NB4 (cell line): ENCODE data around the gene CD101.

Source experiments
- DNase-seq: peaks from one replicate; pipeline ENCODE4 v3.0.0; 2010; ENCODE audit warnings: low read depth
- H3K4me3 ChIP-seq: one replicate; pipeline ENCODE4 v1.5.1; 2011; ENCODE audit warnings: mild to moderate bottlenecking, low read depth, low read length, moderate library complexity
- CTCF ChIP-seq: IDR thresholded peaks from one replicate; pipeline ENCODE4 v1.5.1; 2012; ENCODE audit warnings: low read depth, low read length
- MYC ChIP-seq: IDR thresholded peaks from 2 replicates; pipeline ENCODE4 v1.6.1; 2011; ENCODE audit warnings: low read depth, low read length
- POLR2A ChIP-seq: IDR thresholded peaks from 2 replicates; pipeline ENCODE4 v1.6.1; 2011; ENCODE audit warnings: mild to moderate bottlenecking; ENCODE audit not compliant: insufficient read length; ENCODE audit errors: extremely low read depth
- TF ChIP-seq, protein P1 (sequence below): IDR thresholded peaks from 2 replicates; pipeline ENCODE4 v1.6.1; 2011; ENCODE audit warnings: low read depth, low read length

CD101 gene

GRCh38 chr1:117069220-117069844 lies 67.8 kb downstream of the CD101 start:
- DNase-seq, result no peak
- no peak for TF ChIP-seq POLR2A
- TF ChIP-seq, protein P1, sequence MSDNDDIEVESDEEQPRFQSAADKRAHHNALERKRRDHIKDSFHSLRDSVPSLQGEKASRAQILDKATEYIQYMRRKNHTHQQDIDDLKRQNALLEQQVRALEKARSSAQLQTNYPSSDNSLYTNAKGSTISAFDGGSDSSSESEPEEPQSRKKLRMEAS, result no peak
- TF ChIP-seq MYC, result no peak
- TF ChIP-seq CTCF, result no peak
- H3K4me3 ChIP-seq, result no peak overlapping the region

GRCh38 chr1:117070124-117070523 lies 68.6 kb downstream of the CD101 start:
- no peak overlapping the region for H3K4me3 ChIP-seq
- TF ChIP-seq CTCF (no peak), MYC (no peak), POLR2A (no peak)
- TF ChIP-seq, protein P1, result no peak
- no peak for DNase-seq

- TF ChIP-seq MYC, result no peak
- TF ChIP-seq POLR2A, result no peak
- TF ChIP-seq, protein P1, result no peak
- TF ChIP-seq CTCF, result no peak
- H3K4me3 ChIP-seq, result no peak overlapping the region
- no peak for DNase-seq
Measured at GRCh38 chr1:117076648-117077047, 75.1 kb downstream of the CD101 start.

- peak; percentile 38 for DNase-seq
Measured at GRCh38 chr1:117077267-117077666, 75.7 kb downstream of the CD101 start.

DNA sequence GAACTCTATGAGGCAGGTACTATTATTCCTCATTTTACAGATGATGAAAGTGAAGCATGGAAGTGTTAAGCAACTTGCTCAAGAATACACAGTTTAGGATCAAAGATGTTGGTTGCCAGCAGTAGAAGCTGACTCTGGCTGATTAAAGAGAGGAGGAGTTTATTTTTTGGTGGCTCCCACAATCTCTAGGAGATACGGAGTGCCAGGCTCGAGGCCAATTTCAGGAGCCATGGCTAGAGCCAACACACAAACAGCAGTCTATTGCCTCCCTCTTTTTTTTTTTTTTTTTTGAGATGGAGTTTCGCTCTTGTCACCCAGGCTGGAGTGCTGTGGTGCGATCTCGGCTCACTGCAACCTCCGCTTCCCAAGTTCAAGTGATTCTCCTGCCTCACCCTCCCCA lies 78.2 kb downstream of the CD101 start:
- H3K4me3 ChIP-seq, result no peak overlapping the region
- no peak for DNase-seq
- TF ChIP-seq MYC, result no peak
- TF ChIP-seq, protein P1, result no peak
- TF ChIP-seq CTCF, result no peak
- TF ChIP-seq POLR2A, result no peak

More at GRCh38 chr1:117077267-117077666, 75.7 kb downstream of the CD101 start:
- no peak overlapping the region for H3K4me3 ChIP-seq
- TF ChIP-seq, protein P1, result no peak
- no peak for TF ChIP-seq POLR2A
- no peak for TF ChIP-seq MYC
- TF ChIP-seq CTCF, result no peak

DNA sequence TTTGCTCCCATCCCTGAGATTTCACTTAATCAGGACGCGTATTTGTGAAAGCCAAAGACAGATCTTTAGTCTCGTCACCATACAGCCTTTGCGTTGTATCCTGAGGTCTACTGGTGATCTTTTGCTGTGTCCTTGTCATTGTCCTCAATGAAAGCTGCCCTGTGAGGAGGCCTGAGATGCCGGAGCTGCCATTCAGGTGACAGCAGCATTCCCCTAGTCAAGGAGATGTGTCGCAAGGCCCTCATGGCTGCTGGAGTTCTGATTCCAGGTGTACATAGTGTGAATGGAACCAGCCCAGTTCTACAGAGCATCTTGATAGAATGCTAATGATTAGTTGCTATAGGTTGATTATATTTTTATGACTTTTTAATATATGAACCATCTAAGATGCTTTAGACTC lies 82.7 kb downstream of the CD101 start:
- TF ChIP-seq CTCF, result no peak
- TF ChIP-seq, protein P1, result no peak
- TF ChIP-seq POLR2A, result no peak
- no peak for TF ChIP-seq MYC
- H3K4me3 ChIP-seq, result no peak overlapping the region
- no peak for DNase-seq
